ENCODE results near the gene BMI1.

DNA sequence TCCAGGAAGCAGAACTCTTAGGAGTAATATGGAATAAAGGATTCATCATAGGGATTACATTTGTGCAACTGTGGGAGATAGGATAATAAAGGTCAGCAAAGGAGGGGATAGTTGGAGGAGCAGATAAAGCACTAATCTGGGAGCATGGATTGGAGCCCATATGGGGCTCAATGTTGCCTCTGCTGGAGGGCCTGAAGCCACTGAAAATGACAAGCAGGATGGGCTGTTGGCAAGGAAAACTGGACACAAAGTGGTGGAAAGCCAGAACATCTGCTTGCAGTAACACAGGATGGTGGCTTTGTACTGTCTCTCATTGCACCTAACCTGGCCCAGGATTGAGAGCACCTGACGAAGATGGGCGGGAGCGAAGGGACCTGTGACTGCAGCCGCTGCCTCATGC lies 19.7 kb upstream of the BMI1 start:
- TF ChIP-seq, protein P1, sequence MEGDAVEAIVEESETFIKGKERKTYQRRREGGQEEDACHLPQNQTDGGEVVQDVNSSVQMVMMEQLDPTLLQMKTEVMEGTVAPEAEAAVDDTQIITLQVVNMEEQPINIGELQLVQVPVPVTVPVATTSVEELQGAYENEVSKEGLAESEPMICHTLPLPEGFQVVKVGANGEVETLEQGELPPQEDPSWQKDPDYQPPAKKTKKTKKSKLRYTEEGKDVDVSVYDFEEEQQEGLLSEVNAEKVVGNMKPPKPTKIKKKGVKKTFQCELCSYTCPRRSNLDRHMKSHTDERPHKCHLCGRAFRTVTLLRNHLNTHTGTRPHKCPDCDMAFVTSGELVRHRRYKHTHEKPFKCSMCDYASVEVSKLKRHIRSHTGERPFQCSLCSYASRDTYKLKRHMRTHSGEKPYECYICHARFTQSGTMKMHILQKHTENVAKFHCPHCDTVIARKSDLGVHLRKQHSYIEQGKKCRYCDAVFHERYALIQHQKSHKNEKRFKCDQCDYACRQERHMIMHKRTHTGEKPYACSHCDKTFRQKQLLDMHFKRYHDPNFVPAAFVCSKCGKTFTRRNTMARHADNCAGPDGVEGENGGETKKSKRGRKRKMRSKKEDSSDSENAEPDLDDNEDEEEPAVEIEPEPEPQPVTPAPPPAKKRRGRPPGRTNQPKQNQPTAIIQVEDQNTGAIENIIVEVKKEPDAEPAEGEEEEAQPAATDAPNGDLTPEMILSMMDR (IDR thresholded peaks at IDR 0.05; ENCODE audit: insufficient read depth, low read length, poor library complexity, severe bottlenecking), result no peak
- TF ChIP-seq EZH2phosphoT487 (conservative IDR thresholded peaks at IDR 0.05; ENCODE audit: low read length), result no peak
